Activated T-helper 1 cell treated with anti-CD3 and anti-CD28 coated beads, Interleukin-2, amount 50 U/mL, for 16 hours (primary cell): Measurements from ENCODE around the gene PPP1R9B.

ENCODE experiments used
- DNase-seq, 2 donors: peaks; one replicate each; pipeline ENCODE4 v3.0.0-alpha.2; 2020; ENCODE audit warnings: low read depth in 1 of 2, low spot score in 1 of 2

Gene PPP1R9B

GRCh38 chr17:50128441-50129352 lies 21.8 kb downstream of the PPP1R9B start:
- DNase-seq, result no peak

- no peak for DNase-seq
Observed at GRCh38 chr17:50127697-50128361, 22.6 kb downstream of the PPP1R9B start.

GRCh38 chr17:50125420-50125997 lies 25.0 kb downstream of the PPP1R9B start:
- no peak for DNase-seq

- DNase-seq, result no peak
Observed at GRCh38 chr17:50123649-50124349, 26.7 kb downstream of the PPP1R9B start.

- no peak for DNase-seq
Observed at GRCh38 chr17:50122945-50123344, 27.5 kb downstream of the PPP1R9B start.

GRCh38 chr17:50120475-50121253 lies 29.8 kb downstream of the PPP1R9B start:
- no peak for DNase-seq

- DNase-seq, result no peak
Observed at GRCh38 chr17:50118828-50119218, 31.7 kb downstream of the PPP1R9B start.

- no peak for DNase-seq
Observed at GRCh38 chr17:50118076-50118827, 32.2 kb downstream of the PPP1R9B start.

- peak; percentile 39 to 53 for DNase-seq
Observed at GRCh38 chr17:50117202-50118051, 33.0 kb downstream of the PPP1R9B start.

- DNase-seq, result no peak
Observed at GRCh38 chr17:50115756-50116155, 34.7 kb downstream of the PPP1R9B start.

GRCh38 chr17:50114849-50115357 lies 35.6 kb downstream of the PPP1R9B start:
- no peak for DNase-seq

GRCh38 chr17:50114401-50114800 lies 36.1 kb downstream of the PPP1R9B start:
- DNase-seq, result no peak

GRCh38 chr17:50113624-50114320 lies 36.7 kb downstream of the PPP1R9B start:
- no peak for DNase-seq

GRCh38 chr17:50112694-50113093 lies 37.8 kb downstream of the PPP1R9B start:
- DNase-seq, result no peak

- no peak for DNase-seq
Observed at GRCh38 chr17:50111673-50112655, 38.5 kb downstream of the PPP1R9B start.

- no peak for DNase-seq
Observed at GRCh38 chr17:50110591-50111349, 39.7 kb downstream of the PPP1R9B start.
